GM12865 (cell line): ENCODE measurements around the gene FXR2.

ENCODE experiments used
- DNase-seq: peaks from one replicate; pipeline ENCODE4 v3.0.0; 2010; ENCODE audit warnings: low read depth
- H3K4me3 ChIP-seq: 2 replicates; pipeline ENCODE4 v1.5.1; 2011; ENCODE audit warnings: mild to moderate bottlenecking, low read depth, low read length, control low read depth
- CTCF ChIP-seq: IDR thresholded peaks from 2 replicates; pipeline ENCODE4 v1.5.1; 2011; ENCODE audit warnings: low read length, control low read depth, low read depth, inconsistent platforms; ENCODE audit not compliant: insufficient read depth; ENCODE audit errors: missing control alignments

FXR2 gene

GRCh38 chr17:7588553-7589203 is 26.0 kb downstream of the FXR2 start:
- H3K4me3 ChIP-seq, result no peak overlapping the region
- no peak for TF ChIP-seq CTCF
- no peak for DNase-seq

GRCh38 chr17:7587420-7588151 is 27.1 kb downstream of the FXR2 start:
- TF ChIP-seq CTCF, result no peak
- H3K4me3 ChIP-seq, result no peak overlapping the region
- no peak for DNase-seq

- H3K4me3 ChIP-seq, result no peak overlapping the region
- TF ChIP-seq CTCF, result peak; percentile 24
- no peak for DNase-seq
Observed at GRCh38 chr17:7586673-7587419, 27.9 kb downstream of the FXR2 start.

- no peak for TF ChIP-seq CTCF
- peak within 1 kb of the TSS; percentile 91 for H3K4me3 ChIP-seq
Observed at GRCh38 chr17:7583253-7584109, 31.2 kb downstream of the FXR2 start, which contains the start of gene MPDU1. Gene MPDU1 (plus strand): TSS chr17:7583852. CDS start chr17:7583863, 11 bp downstream.

GRCh38 chr17:7582396-7583252 is 32.1 kb downstream of the FXR2 start:
- peak overlapping the region; percentile 91 for H3K4me3 ChIP-seq
- TF ChIP-seq CTCF, result no peak
- no peak for DNase-seq

More at GRCh38 chr17:7583253-7584109, 31.2 kb downstream of the FXR2 start, which contains the start of gene MPDU1:
- peak; percentile 97 for DNase-seq
